ENCODE results near the gene TMEM51.
"Not testable (repeated sequence)": the region's sequence is repeated elsewhere in the genome, so short reads cannot be mapped to it uniquely, and the experiment has no call there.

The TMEM51 gene

DNA sequence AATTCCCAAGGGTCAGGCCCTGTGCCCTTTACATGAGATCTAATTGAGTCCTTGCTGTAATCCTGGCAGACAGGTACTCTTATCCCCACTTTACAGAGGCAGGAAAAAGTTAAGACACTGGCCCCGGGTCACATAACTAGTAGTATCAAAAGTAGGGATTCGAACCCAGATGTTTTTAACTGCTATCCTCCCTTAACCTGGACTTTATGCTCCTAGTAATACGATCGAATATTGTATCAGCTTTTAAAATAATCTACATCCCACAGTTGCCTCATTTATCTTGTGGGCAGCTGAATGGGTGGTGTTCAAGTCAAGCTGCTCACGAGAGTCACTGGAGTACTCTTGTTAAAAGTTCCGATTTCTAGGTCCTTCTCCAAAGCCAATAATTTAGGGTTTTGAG lies 25.5 kb upstream of the TMEM51 start:
- no peak for DNase-seq (ENCODE audit: low read depth, low spot score)
- no peak overlapping the region for H3K27ac ChIP-seq (ENCODE audit: low read length)
- WGBS (ENCODE audit: insufficient coverage, insufficient read length) = no CpG with 5 or more reads among the region's 6 CpGs
- H3K4me3 ChIP-seq (ENCODE audit: low read length) = no peak overlapping the region
- H3K27me3 ChIP-seq (ENCODE audit: control insufficient read depth, insufficient read depth, low read length) = no peaks in the 10 kb centered on the region
- H3K9me3 ChIP-seq (ENCODE audit: control insufficient read depth, insufficient read depth, low read length) = no peaks in the 10 kb centered on the region
- no peaks in the 10 kb centered on the region for H3K4me1 ChIP-seq (ENCODE audit: control insufficient read depth, insufficient read depth, low read length)
- no peaks in the 10 kb centered on the region for H3K36me3 ChIP-seq (ENCODE audit: control insufficient read depth, insufficient read depth, low read length)

DNA sequence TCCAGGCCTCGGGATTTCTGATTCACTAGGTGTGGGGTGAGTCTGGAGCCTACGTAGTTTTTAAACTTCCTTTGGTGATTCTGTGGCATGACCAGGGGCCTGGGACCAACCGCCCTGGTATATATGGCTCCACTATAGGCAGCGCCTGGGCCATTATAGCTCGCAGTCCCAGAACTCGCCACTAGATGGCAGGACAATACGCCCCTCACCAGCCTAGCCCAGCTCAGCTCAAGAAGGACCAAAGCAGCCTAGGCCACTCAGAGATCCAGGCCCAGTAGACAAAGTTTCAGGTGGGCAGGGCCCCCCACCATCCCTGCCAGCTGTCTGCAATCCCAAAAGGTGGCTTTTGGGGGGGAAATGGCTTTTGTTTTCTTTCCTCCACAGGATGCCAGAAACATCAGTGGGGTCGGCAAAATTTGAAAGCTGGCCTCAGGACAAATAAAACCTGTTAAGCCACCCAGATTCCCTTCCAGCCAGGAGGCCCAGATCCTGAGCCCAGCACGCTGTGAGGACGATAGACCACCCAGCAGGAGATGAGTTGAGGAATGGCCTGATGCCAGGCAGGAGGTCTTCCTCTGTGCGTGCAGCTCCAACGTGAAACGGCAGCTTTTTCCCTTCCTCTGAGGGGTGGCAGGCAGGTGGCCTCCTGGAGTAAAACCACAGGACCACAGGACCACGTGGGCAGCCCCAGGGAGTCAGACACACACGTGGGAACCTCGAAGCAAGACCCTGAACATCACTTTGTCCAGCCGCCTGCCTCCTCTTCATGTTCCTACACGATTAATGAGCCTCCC lies 24.8 kb upstream of the TMEM51 start:
- no CpG with 5 or more reads among the region's 18 CpGs for WGBS (ENCODE audit: insufficient coverage, insufficient read length)
- H3K4me3 ChIP-seq (ENCODE audit: low read length) = no peak overlapping the region

DNA sequence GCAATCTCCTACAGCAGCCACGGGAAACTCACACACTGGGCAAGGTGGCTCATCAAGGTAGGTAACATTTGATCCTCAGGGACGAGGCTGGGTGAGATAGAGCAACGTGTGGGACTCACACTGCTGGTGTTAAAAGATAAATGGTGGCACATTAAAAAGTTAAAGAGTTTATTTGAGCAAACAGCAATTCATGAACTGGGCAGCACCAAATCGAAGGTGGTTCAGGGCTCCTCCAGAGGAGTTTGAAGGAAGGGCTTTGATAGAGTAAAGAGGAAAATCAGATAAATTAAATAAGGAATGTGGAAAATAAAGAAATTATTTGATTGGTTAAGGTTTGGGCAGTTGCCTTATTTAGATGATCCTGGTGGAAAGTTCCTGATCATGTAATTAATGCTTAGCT lies 23.6 kb upstream of the TMEM51 start:
- H3K27me3 ChIP-seq (ENCODE audit: control insufficient read depth, insufficient read depth, low read length) = no peaks in the 10 kb centered on the region
- H3K4me1 ChIP-seq (ENCODE audit: control insufficient read depth, insufficient read depth, low read length) = 0 out of 2 replicates have a peak, but pooled peaks cover 1% of the 10 kb centered on the region
- no peaks in the 10 kb centered on the region for H3K9me3 ChIP-seq (ENCODE audit: control insufficient read depth, insufficient read depth, low read length)
- DNase-seq (ENCODE audit: low read depth, low spot score) = no peak
- no peak overlapping the region for H3K27ac ChIP-seq (ENCODE audit: low read length)
- H3K4me3 ChIP-seq (ENCODE audit: low read length) = no peak overlapping the region
- WGBS (ENCODE audit: insufficient coverage, insufficient read length) = no CpG with 5 or more reads among the region's 4 CpGs
- no peaks in the 10 kb centered on the region for H3K36me3 ChIP-seq (ENCODE audit: control insufficient read depth, insufficient read depth, low read length)

More for the DNA sequence above, 24.8 kb upstream of the TMEM51 start:
- Histone ChIP-seq H3K36me3 (ENCODE audit: control insufficient read depth, insufficient read depth, low read length) (no peaks in the 10 kb centered on the region), H3K27me3 (ENCODE audit: control insufficient read depth, insufficient read depth, low read length) (no peaks in the 10 kb centered on the region), H3K27ac (ENCODE audit: low read length) (no peak overlapping the region), H3K4me1 (ENCODE audit: control insufficient read depth, insufficient read depth, low read length) (no peaks in the 10 kb centered on the region), H3K9me3 (ENCODE audit: control insufficient read depth, insufficient read depth, low read length) (no peaks in the 10 kb centered on the region)
- no peak for DNase-seq (ENCODE audit: low read depth, low spot score)

DNA sequence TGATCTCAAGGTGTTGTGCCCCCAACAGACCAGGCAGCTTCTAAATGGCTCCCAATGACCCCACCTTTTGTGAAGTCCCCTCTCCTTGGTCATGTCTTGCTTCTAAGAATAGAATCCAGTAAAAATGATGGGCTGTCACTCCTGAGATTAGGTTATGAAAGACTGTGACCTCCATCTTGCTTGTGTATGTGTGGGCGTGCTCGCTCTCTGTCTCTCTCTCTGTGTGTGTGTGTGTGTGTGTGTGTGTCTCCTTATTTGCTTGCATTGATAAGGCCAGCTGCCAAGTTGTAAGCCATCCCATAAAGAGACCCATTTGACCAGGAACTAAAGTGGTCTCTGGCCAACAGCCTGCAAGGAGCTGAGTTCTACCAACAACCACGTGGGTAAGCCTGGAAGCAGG lies 22.9 kb upstream of the TMEM51 start:
- H3K27ac ChIP-seq (ENCODE audit: low read length) = no peak overlapping the region
- 0 out of 2 replicates have a peak, but pooled peaks cover 1% of the 10 kb centered on the region for H3K4me1 ChIP-seq (ENCODE audit: control insufficient read depth, insufficient read depth, low read length)
- no peak overlapping the region for H3K4me3 ChIP-seq (ENCODE audit: low read length)
- DNase-seq (ENCODE audit: low read depth, low spot score) = no peak
- no peaks in the 10 kb centered on the region for H3K27me3 ChIP-seq (ENCODE audit: control insufficient read depth, insufficient read depth, low read length)
- H3K9me3 ChIP-seq (ENCODE audit: control insufficient read depth, insufficient read depth, low read length) = no peaks in the 10 kb centered on the region
- H3K36me3 ChIP-seq (ENCODE audit: control insufficient read depth, insufficient read depth, low read length) = no peaks in the 10 kb centered on the region
- WGBS (ENCODE audit: insufficient coverage, insufficient read length) = no CpG with 5 or more reads among the region's 3 CpGs

DNA sequence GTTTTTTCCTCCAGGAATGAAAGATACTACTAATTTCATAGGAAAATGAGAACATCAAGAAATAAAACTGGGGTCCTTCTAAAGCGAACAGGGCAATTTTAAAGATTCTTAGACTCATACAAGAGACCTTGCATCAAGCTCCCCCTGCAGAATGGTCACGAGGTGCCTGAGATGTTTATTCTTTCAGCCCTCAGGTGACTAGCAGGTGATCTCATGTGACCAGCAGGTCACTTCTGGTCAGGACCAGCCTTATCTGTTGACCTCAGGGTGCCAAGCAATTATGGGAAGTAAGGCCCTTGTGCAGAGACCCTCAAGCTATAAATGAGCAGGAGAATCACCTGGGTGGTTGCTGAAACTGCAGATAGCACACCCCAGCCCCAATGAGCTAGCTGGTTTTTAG lies 20.6 kb upstream of the TMEM51 start:
- H3K27me3 ChIP-seq (ENCODE audit: control insufficient read depth, insufficient read depth, low read length) = no peaks in the 10 kb centered on the region
- H3K36me3 ChIP-seq (ENCODE audit: control insufficient read depth, insufficient read depth, low read length) = no peaks in the 10 kb centered on the region
- no peak overlapping the region for H3K4me3 ChIP-seq (ENCODE audit: low read length)
- no peaks in the 10 kb centered on the region for H3K9me3 ChIP-seq (ENCODE audit: control insufficient read depth, insufficient read depth, low read length)
- WGBS (ENCODE audit: insufficient coverage, insufficient read length) = no CpG with 5 or more reads among the region's 2 CpGs
- H3K4me1 ChIP-seq (ENCODE audit: control insufficient read depth, insufficient read depth, low read length) = 0 out of 2 replicates have a peak, but pooled peaks cover 1% of the 10 kb centered on the region
- DNase-seq (ENCODE audit: low read depth, low spot score) = no peak
- no peak overlapping the region for H3K27ac ChIP-seq (ENCODE audit: low read length)

DNA sequence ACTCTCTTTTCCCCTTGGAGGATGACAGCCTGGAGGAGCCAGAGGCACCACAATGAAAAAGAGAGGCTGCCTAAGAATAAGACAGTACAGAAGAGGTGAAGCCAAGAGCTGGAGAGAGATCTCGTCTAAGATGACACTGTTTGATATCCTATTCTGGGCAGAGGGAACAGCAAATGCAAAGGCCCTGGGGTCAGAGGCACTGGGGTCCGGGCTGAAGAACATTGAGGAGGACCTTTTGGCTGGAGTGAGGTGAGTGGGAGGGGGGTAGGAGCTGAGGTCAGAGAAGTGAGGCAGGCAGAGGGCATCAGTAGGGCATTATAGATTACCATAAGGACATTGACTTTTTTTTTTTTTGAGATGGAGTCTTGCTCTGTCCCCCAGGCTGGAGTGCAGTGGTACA lies 19.3 kb upstream of the TMEM51 start:
- Histone ChIP-seq H3K4me1 (ENCODE audit: control insufficient read depth, insufficient read depth, low read length) (0 out of 2 replicates have a peak, but pooled peaks cover 1% of the 10 kb centered on the region), H3K27me3 (ENCODE audit: control insufficient read depth, insufficient read depth, low read length) (no peaks in the 10 kb centered on the region), H3K4me3 (ENCODE audit: low read length) (no peak overlapping the region), H3K27ac (ENCODE audit: low read length) (no peak overlapping the region), H3K9me3 (ENCODE audit: control insufficient read depth, insufficient read depth, low read length) (no peaks in the 10 kb centered on the region), H3K36me3 (ENCODE audit: control insufficient read depth, insufficient read depth, low read length) (no peaks in the 10 kb centered on the region)
- WGBS (ENCODE audit: insufficient coverage, insufficient read length) = no CpG with 5 or more reads among the region's 2 CpGs
- no peak for DNase-seq (ENCODE audit: low read depth, low spot score)

DNA sequence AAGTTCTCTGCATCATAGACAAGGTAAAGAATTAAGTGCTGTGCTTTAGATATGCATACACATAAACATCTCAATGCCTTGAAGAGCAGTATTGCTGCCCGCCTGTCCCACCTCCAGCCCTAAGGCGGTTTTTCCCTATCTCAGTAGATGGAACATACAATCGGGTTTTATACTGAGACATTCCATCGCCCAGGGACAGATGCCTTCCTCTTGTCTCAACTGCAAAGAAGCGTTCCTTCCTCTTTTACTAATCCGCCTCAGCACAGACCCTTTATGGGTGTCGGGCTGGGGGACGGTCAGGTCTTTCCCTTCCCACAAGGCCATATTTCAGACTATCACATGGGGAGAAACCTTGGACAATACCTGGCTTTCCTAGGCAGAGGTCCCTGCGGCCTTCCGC lies 17.9 kb upstream of the TMEM51 start:
- not testable (repeated sequence) for H3K9me3 ChIP-seq (ENCODE audit: control insufficient read depth, insufficient read depth, low read length); H3K27ac ChIP-seq (ENCODE audit: low read length); H3K27me3 ChIP-seq (ENCODE audit: control insufficient read depth, insufficient read depth, low read length); DNase-seq (ENCODE audit: low read depth, low spot score); H3K36me3 ChIP-seq (ENCODE audit: control insufficient read depth, insufficient read depth, low read length); H3K4me1 ChIP-seq (ENCODE audit: control insufficient read depth, insufficient read depth, low read length); H3K4me3 ChIP-seq (ENCODE audit: low read length)
- no CpG with 5 or more reads among the region's 10 CpGs for WGBS (ENCODE audit: insufficient coverage, insufficient read length)

DNA sequence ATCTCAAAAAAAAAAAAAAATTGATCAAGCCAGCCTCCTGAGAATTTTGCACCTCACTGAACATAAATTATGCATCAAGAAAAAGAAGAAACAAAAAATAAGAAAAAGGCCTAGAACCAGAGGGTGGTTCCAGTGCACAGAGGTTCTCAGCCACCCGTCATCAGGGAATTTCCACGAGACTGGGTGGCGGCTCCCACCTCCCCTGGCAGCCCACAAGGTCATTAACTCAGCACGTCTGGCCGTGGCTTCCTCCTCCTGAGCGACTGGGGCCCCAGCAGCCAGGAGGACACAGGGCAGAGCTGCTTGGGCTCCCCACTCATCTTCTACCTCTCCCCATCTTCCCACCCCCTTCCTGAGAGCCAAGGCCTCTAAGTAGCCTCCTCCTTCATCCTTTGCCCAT lies 15.7 kb upstream of the TMEM51 start:
- Histone ChIP-seq H3K9me3 (ENCODE audit: control insufficient read depth, insufficient read depth, low read length) (no peaks in the 10 kb centered on the region), H3K4me3 (ENCODE audit: low read length) (no peak overlapping the region), H3K27me3 (ENCODE audit: control insufficient read depth, insufficient read depth, low read length) (no peaks in the 10 kb centered on the region), H3K27ac (ENCODE audit: low read length) (no peak overlapping the region), H3K4me1 (ENCODE audit: control insufficient read depth, insufficient read depth, low read length) (0 out of 2 replicates have a peak, but pooled peaks cover 1% of the 10 kb centered on the region), H3K36me3 (ENCODE audit: control insufficient read depth, insufficient read depth, low read length) (no peaks in the 10 kb centered on the region)
- no peak for DNase-seq (ENCODE audit: low read depth, low spot score)
- no CpG with 5 or more reads among the region's 6 CpGs for WGBS (ENCODE audit: insufficient coverage, insufficient read length)

DNA sequence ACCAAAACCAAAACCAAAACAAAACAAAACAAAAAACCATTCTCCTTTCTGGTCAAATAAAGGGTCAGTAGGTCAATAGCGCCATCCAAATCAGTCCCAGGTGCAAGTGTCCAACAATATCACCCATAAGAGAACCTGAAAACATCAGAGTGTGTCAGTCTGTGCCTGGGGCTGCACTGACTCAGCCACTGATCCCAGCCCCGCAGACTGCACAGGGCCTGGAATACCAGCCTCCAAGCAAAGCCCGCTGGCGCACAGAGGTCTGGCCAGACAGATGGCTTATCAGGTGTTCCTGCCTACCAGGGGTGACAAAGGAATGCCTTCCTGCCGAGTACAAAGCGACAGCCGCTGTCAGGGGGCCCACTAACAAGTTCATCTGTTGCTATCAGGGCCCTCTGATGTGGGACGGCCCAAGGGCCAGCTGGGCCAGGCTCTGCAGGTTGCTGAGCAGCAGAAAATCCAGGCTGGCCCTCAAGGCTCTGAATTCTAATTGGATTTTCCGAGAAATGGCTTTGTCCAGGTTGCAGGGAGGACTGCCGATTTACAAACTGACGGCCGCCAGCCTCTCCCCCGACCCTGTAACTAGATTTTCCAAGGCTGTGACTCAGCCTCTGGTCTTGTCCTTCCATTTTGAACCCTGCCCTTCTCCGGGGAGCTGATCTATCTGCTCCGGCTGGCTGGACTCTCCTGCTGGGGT lies 13.7 kb upstream of the TMEM51 start:
- 0 out of 2 replicates have a peak, but pooled peaks cover 1% of the 10 kb centered on the region for H3K4me1 ChIP-seq (ENCODE audit: control insufficient read depth, insufficient read depth, low read length)
- H3K36me3 ChIP-seq (ENCODE audit: control insufficient read depth, insufficient read depth, low read length) = no peaks in the 10 kb centered on the region
- H3K4me3 ChIP-seq (ENCODE audit: low read length) = no peak overlapping the region
- no peaks in the 10 kb centered on the region for H3K9me3 ChIP-seq (ENCODE audit: control insufficient read depth, insufficient read depth, low read length)
- H3K27ac ChIP-seq (ENCODE audit: low read length) = no peak overlapping the region
- H3K27me3 ChIP-seq (ENCODE audit: control insufficient read depth, insufficient read depth, low read length) = no peaks in the 10 kb centered on the region
- DNase-seq (ENCODE audit: low read depth, low spot score) = no peak
- no CpG with 5 or more reads among the region's 15 CpGs for WGBS (ENCODE audit: insufficient coverage, insufficient read length)

DNA sequence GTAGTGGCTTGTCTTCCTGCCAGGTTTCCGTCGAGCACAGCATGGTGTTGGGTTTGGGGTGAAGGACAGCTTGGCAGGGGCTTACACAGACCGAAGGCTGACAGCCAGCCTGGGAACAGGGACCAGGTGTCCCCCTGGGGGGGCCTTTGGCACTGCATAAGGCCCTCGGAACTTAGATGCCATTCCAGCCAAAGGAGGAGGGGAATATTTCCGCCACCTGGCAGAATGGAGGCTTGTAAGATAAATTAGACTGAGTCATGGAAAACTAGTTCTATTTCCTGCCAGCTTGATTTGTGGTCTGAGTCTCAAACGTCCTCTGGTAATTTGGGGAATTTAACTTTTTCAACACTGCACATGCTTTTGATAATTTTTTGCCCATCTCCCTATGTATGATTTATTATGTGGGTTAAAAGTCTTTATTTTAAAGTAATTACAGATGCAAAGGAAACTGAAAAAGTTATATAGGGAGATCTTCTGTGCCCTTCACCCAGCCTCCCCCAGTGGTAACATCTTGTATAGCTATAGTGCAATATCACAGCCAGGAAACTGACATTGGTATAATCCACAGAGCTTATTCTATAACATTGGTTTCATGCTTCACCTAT lies 11.5 kb upstream of the TMEM51 start:
- H3K4me3 ChIP-seq (ENCODE audit: low read length) = no peak overlapping the region
- no peaks in the 10 kb centered on the region for H3K36me3 ChIP-seq (ENCODE audit: control insufficient read depth, insufficient read depth, low read length)
- no CpG with 5 or more reads among the region's 6 CpGs for WGBS (ENCODE audit: insufficient coverage, insufficient read length)
- no peaks in the 10 kb centered on the region for H3K4me1 ChIP-seq (ENCODE audit: control insufficient read depth, insufficient read depth, low read length)
- DNase-seq (ENCODE audit: low read depth, low spot score) = no peak
- no peak overlapping the region for H3K27ac ChIP-seq (ENCODE audit: low read length)
- H3K9me3 ChIP-seq (ENCODE audit: control insufficient read depth, insufficient read depth, low read length) = no peaks in the 10 kb centered on the region
- no peaks in the 10 kb centered on the region for H3K27me3 ChIP-seq (ENCODE audit: control insufficient read depth, insufficient read depth, low read length)

All from iPS DF 6.9 (cell line).